Measurements from ENCODE around the gene FLNB. TPM values are rescaled to one million over a fixed set of nuclear protein-coding genes. Genes with fewer than 3 reads are reported as not detected.
A peak's percentile ranks its signal among the peaks of the same experiment; 100 is the strongest.

FLNB gene
- total RNA-seq, 1 experiment from 2014 or later: 127 TPM

DNA sequence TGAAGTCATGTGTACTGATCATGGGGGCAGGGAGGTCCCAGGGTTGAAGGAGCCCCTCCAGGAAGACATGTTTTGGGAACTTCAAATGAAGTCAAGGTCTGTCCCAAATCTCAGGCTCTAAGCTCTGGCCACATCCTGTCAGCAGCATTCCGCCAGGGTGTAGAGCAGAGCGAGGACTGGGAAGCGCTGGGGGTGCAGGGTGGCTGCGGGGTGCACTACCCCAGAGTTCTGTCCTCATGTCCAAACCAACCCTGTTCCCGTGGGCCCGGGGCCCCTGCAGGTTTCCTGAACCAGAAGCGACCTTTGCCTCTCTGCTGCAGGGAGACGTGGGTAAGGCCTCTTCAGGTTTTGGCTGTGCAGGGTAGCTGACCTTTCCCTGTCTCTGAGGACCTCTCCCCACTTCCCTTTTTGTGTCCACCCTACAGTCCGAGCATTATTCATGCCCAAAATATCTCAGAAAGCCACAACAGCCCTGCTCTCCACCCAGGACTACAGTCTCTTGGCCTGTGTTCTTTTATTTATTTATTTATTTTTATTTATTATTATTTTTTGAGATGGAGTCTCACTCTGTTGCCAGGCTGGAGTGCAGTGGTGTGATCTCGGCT lies 26.6 kb upstream of the FLNB start (continued):
- TF ChIP-seq, protein P1, sequence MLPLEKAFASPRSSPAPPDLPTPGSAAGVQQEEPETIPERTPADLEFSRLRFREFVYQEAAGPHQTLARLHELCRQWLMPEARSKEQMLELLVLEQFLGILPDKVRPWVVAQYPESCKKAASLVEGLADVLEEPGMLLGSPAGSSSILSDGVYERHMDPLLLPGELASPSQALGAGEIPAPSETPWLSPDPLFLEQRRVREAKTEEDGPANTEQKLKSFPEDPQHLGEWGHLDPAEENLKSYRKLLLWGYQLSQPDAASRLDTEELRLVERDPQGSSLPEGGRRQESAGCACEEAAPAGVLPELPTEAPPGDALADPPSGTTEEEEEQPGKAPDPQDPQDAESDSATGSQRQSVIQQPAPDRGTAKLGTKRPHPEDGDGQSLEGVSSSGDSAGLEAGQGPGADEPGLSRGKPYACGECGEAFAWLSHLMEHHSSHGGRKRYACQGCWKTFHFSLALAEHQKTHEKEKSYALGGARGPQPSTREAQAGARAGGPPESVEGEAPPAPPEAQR (CRISPR knock-in tag; IDR thresholded peaks at IDR 0.05): no peak
- TF ChIP-seq RORB (CRISPR knock-in tag; IDR thresholded peaks at IDR 0.05): no peak
- TF ChIP-seq, protein P2, sequence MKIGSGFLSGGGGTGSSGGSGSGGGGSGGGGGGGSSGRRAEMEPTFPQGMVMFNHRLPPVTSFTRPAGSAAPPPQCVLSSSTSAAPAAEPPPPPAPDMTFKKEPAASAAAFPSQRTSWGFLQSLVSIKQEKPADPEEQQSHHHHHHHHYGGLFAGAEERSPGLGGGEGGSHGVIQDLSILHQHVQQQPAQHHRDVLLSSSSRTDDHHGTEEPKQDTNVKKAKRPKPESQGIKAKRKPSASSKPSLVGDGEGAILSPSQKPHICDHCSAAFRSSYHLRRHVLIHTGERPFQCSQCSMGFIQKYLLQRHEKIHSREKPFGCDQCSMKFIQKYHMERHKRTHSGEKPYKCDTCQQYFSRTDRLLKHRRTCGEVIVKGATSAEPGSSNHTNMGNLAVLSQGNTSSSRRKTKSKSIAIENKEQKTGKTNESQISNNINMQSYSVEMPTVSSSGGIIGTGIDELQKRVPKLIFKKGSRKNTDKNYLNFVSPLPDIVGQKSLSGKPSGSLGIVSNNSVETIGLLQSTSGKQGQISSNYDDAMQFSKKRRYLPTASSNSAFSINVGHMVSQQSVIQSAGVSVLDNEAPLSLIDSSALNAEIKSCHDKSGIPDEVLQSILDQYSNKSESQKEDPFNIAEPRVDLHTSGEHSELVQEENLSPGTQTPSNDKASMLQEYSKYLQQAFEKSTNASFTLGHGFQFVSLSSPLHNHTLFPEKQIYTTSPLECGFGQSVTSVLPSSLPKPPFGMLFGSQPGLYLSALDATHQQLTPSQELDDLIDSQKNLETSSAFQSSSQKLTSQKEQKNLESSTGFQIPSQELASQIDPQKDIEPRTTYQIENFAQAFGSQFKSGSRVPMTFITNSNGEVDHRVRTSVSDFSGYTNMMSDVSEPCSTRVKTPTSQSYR (CRISPR knock-in tag; IDR thresholded peaks at IDR 0.05): no peak

DNA sequence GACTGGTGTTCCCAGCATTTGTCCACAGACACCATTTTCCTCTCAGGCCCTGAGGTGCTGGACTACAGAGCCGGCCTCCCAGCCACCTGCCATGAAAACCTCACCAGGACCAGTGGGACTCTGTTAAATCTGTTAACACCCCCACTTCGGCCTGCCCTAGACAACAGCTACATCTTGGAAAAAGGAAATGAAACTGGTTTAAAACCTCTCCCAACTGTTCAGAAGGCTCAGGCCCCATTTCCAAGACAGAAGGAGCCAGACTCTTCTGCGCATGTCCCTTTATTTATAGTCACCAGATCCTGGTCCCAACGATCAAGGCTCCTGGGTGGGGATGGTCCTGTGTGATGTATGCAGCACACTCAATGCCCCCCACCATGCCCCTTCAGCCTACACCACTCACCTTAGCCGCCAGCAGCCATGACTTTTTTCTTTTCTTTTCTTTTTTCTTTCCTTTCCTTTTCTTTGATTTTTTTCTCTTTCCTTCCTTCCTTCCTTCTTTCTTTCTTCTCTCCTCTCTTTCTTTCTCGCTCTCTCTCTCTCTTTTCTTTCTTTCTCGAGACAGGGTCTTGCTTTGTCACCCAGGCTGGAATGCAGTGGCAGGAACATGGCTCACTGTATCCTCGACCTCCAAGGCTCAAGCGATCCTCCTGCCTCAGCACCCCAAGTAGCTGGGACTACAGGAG lies 25.5 kb upstream of the FLNB start:
- ATAC-seq (no peak), DNase-seq (ENCODE audit: low spot score) (no peak)
- Mint-ChIP-seq H3K4me1 (peaks cover 4% of the 10 kb centered on the region; the same call in 1 of the 2 replicates), H3K27me3 (ENCODE audit: low read depth) (no peaks in the 10 kb centered on the region), H3K36me3 (no peaks in the 10 kb centered on the region), H3K27ac (peak overlapping the region; percentile 75; the same call in 1 of the 2 replicates), H3K9me3 (no peaks in the 10 kb centered on the region), H3K4me3 (no peak overlapping the region)
- ChIA-PET CTCF (interaction anchor here (1.1 kb wide), 1 partner anchor 17 kb away, joined by 5 read pairs; no protein-coding TSS in a partner anchor), POLR2A (interaction anchor here (0.6 to 1.2 kb wide), 2 partner anchors 15 to 158 kb away, joined by 3 to 6 read pairs; no protein-coding TSS in a partner anchor)
- TF ChIP-seq, protein P3, sequence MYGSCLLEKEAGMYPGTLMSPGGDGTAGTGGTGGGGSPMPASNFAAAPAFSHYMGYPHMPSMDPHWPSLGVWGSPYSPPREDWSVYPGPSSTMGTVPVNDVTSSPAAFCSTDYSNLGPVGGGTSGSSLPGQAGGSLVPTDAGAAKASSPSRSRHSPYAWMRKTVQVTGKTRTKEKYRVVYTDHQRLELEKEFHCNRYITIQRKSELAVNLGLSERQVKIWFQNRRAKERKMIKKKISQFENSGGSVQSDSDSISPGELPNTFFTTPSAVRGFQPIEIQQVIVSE (CRISPR knock-in tag; IDR thresholded peaks at IDR 0.05; ENCODE audit: borderline replicate concordance): no peak
- TF ChIP-seq, protein P1 (CRISPR knock-in tag; IDR thresholded peaks at IDR 0.05): no peak
- TF ChIP-seq, protein P2 (CRISPR knock-in tag; IDR thresholded peaks at IDR 0.05): no peak
- TF ChIP-seq GABPB1 (CRISPR knock-in tag; IDR thresholded peaks at IDR 0.05) (no peak), ZNF671 (CRISPR knock-in tag; IDR thresholded peaks at IDR 0.05) (no peak), ZNF423 (CRISPR knock-in tag; IDR thresholded peaks at IDR 0.05) (no peak)

DNA sequence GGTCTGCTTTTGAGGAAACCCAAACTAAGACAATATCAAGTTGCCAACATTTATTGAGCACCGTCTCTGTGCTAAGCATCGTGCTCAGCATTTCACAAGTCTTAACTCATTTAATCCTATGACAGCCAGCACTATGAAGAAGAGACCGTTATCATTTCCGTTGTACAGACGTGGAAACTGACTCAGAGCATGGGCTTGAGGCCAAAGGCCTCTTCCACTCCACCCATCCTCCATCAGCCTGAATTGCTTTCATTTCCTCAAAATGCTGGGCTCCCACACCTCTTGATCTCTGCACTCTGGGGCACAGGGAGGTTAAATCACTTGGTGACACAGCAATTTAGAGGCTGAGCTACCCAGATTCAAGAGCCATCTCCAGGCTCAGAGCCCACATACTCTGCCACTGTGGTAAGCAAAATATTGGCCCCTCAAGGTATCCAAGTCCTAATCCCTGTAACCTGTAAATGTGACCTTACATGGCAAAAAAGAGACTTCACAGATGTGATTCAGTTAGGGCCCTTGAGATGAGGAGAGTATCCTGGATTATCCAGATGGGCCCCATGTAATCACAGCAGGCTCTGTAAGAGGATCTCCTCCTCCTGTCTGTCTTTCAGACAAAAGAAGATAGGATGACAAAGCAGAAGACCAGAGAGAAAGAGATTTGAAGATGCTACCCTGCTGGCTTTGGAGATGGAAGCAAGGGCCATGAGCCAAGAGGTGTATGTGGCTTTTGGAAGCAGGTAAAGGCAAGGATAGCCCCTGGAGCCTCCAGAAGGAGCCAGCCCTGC lies 24.3 kb upstream of the FLNB start:
- Mint-ChIP-seq H3K4me3 (no peak overlapping the region), H3K9me3 (no peaks in the 10 kb centered on the region), H3K27ac (no peak overlapping the region), H3K4me1 (peaks cover 4% of the 10 kb centered on the region; the same call in 1 of the 2 replicates), H3K36me3 (no peaks in the 10 kb centered on the region), H3K27me3 (ENCODE audit: low read depth) (no peaks in the 10 kb centered on the region)
- ChIA-PET POLR2A (no interaction called here), CTCF (interaction anchor here (0.8 kb wide), 1 partner anchor 183 kb away, joined by 3 read pairs; no protein-coding TSS in a partner anchor)
- no peak for TF ChIP-seq SP1 (CRISPR knock-in tag; conservative IDR thresholded peaks at IDR 0.05)
- TF ChIP-seq SOX15 (CRISPR knock-in tag; IDR thresholded peaks at IDR 0.05): no peak
- no peak for TF ChIP-seq ELF4 (CRISPR knock-in tag; IDR thresholded peaks at IDR 0.05; ENCODE audit: low read depth)
- ATAC-seq (no peak; the same call in 1 of the 2 replicates), DNase-seq (ENCODE audit: low spot score) (no peak)
